SK-N-SH (cell line): ENCODE results near the gene FRYL.

Experiments
- NFIC ChIP-seq: IDR thresholded peaks from 2 replicates; pipeline ENCODE4 v1.4.0; 2012; ENCODE audit warnings: borderline replicate concordance
- TF ChIP-seq, protein P1 (sequence below): IDR thresholded peaks from 2 replicates; pipeline ENCODE4 v1.6.1; 2012; ENCODE audit warnings: mild to moderate bottlenecking, low read depth, low read length, moderate library complexity
- TF ChIP-seq, protein P2 (sequence below): fragments of 200-600 bp; sonication (generic); IDR thresholded peaks from 2 replicates; pipeline ENCODE4 v1.6.1; 2017; ENCODE audit warnings: antibody characterized with exemption, mild to moderate bottlenecking, moderate library complexity
- TF ChIP-seq, protein P3 (sequence below): IDR thresholded peaks from 2 replicates; pipeline ENCODE4 v1.4.0; 2012; ENCODE audit warnings: low read depth

DNA sequence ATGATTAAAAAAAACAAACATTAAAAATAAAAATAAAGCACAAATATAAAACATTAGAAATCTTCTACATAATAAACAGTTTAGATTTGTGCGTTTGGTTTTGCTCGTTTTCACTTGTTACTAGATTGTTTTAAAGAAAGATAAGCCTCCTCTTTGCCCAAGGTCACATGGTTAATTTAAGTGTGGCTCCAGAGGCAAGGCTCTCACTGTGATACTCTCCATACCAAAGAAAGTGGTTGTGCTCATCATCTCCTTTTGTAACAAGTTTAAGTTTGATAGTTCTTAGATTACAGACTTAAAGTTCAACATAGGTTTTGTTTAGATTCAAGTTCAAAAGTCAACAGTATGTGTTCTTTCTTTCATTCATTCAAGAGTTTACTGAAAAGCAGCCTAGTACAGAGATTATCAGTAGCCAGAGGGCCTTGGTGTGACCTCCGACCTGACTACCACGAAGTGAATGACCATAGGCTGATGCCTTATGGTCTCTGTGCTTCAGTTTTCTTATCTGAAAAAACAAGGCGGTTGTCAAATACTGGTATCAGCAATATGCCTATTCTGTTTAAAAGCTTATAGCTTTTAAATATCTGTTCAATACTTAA lies 156.8 kb downstream of the FRYL start:
- TF ChIP-seq, protein P1, sequence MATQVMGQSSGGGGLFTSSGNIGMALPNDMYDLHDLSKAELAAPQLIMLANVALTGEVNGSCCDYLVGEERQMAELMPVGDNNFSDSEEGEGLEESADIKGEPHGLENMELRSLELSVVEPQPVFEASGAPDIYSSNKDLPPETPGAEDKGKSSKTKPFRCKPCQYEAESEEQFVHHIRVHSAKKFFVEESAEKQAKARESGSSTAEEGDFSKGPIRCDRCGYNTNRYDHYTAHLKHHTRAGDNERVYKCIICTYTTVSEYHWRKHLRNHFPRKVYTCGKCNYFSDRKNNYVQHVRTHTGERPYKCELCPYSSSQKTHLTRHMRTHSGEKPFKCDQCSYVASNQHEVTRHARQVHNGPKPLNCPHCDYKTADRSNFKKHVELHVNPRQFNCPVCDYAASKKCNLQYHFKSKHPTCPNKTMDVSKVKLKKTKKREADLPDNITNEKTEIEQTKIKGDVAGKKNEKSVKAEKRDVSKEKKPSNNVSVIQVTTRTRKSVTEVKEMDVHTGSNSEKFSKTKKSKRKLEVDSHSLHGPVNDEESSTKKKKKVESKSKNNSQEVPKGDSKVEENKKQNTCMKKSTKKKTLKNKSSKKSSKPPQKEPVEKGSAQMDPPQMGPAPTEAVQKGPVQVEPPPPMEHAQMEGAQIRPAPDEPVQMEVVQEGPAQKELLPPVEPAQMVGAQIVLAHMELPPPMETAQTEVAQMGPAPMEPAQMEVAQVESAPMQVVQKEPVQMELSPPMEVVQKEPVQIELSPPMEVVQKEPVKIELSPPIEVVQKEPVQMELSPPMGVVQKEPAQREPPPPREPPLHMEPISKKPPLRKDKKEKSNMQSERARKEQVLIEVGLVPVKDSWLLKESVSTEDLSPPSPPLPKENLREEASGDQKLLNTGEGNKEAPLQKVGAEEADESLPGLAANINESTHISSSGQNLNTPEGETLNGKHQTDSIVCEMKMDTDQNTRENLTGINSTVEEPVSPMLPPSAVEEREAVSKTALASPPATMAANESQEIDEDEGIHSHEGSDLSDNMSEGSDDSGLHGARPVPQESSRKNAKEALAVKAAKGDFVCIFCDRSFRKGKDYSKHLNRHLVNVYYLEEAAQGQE = no peak
- TF ChIP-seq NFIC = no peak
- TF ChIP-seq, protein P2, sequence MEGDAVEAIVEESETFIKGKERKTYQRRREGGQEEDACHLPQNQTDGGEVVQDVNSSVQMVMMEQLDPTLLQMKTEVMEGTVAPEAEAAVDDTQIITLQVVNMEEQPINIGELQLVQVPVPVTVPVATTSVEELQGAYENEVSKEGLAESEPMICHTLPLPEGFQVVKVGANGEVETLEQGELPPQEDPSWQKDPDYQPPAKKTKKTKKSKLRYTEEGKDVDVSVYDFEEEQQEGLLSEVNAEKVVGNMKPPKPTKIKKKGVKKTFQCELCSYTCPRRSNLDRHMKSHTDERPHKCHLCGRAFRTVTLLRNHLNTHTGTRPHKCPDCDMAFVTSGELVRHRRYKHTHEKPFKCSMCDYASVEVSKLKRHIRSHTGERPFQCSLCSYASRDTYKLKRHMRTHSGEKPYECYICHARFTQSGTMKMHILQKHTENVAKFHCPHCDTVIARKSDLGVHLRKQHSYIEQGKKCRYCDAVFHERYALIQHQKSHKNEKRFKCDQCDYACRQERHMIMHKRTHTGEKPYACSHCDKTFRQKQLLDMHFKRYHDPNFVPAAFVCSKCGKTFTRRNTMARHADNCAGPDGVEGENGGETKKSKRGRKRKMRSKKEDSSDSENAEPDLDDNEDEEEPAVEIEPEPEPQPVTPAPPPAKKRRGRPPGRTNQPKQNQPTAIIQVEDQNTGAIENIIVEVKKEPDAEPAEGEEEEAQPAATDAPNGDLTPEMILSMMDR = no peak
- TF ChIP-seq, protein P3, sequence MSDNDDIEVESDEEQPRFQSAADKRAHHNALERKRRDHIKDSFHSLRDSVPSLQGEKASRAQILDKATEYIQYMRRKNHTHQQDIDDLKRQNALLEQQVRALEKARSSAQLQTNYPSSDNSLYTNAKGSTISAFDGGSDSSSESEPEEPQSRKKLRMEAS = no peak
